NCI-H2107 treated with DMSO at 0.1 percent for 48 hours (cell line): ENCODE measurements around the gene IL10RB.
"Not testable (repeated sequence)": the region's sequence is repeated elsewhere in the genome, so short reads cannot be mapped to it uniquely, and the experiment has no call there.

Experiments used
- DNase-seq: peaks from one replicate; lab custom pipeline; 2025; ENCODE audit not compliant: unreplicated experiment; lab: John Stamatoyannopoulos, UW

The IL10RB gene

DNA sequence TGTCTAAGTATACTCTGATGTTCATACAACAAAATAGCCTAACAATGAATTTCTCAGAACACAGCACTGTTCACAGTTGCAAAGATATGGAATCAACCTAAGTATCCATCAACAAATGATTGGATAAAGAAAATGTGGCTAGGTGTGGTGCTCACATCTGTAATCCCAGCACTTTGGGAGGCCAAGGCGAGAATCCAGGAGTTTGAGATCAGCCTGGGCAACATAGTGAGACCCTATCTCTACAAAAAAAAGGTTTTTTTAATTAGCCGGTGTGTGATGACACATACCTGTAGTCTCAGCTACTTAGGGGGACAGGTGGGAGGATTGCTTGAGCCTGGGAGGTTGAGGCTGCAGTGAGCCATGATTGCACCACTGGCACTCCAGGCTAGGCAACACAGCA is 25.8 kb upstream of the IL10RB start:
- DNase-seq, result no peak

- no peak for DNase-seq
Measured at GRCh38 chr21:33241846-33242245, 24.3 kb upstream of the IL10RB start.

DNA sequence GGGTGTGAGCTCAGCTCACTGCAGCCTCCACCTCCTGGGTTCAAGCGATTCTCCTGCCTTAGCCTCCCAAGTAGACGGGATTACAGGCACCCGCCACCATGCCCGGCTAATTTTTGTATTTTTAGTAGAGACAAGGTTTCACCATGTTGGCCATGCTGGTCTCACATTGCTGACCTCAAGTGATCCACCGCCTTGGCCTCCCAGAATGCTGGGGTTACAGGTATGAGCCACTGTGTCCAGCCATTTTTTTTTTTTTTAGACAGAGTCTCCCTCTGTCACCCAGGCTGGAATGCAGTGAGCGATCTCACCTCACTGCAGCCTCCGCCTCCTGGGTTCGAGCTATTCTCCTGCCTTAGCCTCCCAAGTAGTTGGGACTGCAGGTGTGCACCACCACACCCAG is 23.3 kb upstream of the IL10RB start:
- not testable (repeated sequence) for DNase-seq

- DNase-seq, result no peak
Measured at GRCh38 chr21:33244082-33244778, 21.9 kb upstream of the IL10RB start.

DNA sequence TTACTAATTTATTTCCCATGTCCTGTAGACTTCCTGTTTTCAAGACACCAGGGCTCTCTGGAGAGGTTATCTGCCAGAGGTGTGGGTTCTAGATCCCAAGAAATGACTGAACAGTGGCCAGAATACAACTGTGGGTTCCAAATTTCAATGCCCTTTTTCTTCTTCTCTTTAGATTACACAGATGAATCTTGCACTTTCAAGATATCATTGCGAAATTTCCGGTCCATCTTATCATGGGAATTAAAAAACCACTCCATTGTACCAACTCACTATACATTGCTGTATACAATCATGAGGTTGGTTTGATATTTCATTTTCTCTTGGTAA is 21.4 kb upstream of the IL10RB start:
- DNase-seq, result no peak

GRCh38 chr21:33245289-33245918 is 20.8 kb upstream of the IL10RB start:
- DNase-seq, result no peak

DNA sequence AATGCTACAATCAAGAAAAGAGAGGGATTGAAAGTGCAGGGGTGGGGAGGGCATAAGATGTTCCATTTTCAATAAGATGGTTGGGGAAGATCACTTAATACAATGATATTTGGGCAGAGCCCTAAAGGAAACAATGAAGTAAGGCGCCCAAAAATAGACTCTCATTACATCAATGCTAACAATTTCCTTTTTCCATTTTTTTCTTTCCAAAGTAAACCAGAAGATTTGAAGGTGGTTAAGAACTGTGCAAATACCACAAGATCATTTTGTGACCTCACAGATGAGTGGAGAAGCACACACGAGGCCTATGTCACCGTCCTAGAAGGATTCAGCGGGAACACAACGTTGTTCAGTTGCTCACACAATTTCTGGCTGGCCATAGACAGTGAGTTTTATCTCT is 19.7 kb upstream of the IL10RB start:
- no peak for DNase-seq

GRCh38 chr21:33246963-33247362 is 19.2 kb upstream of the IL10RB start:
- DNase-seq, result no peak

GRCh38 chr21:33247599-33247998 is 18.6 kb upstream of the IL10RB start:
- DNase-seq, result no peak

DNA sequence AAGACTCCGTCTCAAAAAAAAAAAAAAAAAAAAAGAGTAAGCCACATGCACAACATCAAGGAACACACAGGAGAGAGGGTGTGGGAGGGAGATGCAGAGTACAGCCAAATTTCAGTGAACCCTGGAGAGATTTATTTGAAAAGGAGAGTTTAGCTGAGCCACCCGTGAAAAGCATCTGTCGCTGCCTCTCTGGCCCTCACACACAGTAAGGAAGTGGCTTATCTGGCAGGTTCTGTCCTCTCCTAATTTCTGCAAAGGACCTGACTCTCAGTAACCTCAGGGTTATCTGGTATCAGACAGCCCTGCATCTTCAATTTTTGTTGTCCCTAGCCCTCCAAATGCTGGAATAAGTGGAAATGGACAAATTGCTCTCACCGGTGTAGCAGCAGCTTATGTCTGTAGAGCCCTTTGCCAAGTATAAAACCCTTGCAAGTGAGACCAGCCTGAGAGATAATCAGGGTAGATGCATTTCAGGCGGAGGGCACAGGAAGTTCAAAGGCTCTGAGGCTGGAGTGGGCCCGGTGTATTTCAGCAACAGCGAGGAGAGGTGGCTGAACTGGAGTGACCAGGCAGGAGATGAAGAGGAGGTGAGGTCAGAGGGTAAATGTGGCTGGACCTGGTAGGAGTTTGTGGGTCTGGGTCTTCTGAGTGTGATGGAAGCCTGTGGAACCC is 16.7 kb upstream of the IL10RB start:
- DNase-seq, result no peak

- DNase-seq, result no peak
Measured at GRCh38 chr21:33251119-33251518, 15.0 kb upstream of the IL10RB start.

- not testable (repeated sequence) for DNase-seq
Measured at GRCh38 chr21:33253382-33253781, 12.8 kb upstream of the IL10RB start.

- no peak for DNase-seq
Measured at GRCh38 chr21:33254766-33255165, 11.4 kb upstream of the IL10RB start.

- DNase-seq, result no peak
Measured at GRCh38 chr21:33255404-33255803, 10.8 kb upstream of the IL10RB start.

DNA sequence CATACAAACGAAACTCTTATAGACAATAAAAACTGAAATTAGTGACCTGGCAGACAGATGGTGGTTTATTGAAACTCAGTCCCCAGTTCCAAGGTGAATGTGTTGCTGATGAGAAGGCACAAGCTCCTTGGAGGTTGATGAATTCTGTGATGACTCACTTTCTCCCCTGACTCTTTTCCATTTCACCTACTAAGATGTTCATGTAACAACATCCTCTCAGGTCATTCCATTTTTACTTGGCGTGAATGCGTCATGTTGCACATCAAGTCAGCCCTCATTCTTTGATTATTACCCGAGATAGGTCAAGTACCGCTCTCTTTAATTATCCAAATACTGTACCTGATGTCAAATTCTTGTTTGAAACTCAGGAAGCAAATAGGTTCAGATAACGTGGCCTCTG is 10.1 kb upstream of the IL10RB start:
- DNase-seq, result no peak

DNA sequence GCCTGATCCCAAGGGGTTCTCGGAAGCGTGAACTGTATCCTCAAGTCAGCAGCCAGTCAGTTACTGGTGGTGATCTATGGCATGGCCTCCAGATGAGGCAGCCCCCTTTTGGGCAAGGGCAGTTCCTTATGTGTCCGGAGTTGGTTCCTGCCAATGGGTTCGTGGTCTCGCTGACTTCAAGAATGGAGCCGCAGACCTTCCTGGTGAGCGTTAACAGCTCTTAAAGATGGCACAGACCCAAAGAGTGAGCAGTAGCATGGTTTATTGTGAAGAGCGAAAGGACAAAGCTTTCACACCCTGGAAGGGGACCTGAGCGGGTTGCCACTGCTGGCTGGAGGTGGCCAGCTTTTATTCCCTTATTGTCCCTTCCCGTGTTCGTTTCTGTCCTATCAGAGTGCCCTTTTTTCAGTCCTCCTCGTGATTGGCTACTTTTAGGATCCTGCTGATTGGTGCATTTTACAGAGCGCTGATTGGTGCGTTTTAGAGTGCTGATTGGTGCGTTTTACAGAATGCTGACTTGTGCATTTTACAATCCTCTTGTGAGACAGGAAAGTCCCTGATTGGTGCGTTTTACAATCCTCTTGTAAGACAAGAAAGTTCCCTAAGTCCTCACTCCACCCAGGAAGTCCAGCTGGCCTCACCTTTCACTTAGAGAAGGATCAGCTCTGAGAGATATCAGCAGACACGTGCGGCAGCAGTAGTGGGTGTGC is 8.9 kb upstream of the IL10RB start:
- no peak for DNase-seq

DNA sequence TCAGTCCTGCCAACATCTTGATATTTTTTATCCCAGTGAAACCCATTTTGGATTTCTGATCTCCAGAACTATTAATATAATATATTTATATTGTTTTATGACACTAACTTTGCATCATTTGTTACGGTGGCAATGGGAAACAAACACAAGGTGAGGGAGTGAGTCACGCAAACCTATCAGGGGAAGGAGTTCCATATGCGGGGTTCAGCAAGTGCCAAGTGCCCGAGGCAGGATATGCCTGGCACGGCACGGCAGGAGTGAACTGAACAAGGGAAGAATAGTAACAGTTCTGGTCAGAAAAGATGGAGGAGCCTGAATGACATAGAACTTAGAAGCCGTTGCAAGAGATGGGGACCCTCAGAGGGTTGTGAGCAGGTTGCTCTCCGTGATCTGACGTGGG is 7.7 kb upstream of the IL10RB start:
- no peak for DNase-seq

DNA sequence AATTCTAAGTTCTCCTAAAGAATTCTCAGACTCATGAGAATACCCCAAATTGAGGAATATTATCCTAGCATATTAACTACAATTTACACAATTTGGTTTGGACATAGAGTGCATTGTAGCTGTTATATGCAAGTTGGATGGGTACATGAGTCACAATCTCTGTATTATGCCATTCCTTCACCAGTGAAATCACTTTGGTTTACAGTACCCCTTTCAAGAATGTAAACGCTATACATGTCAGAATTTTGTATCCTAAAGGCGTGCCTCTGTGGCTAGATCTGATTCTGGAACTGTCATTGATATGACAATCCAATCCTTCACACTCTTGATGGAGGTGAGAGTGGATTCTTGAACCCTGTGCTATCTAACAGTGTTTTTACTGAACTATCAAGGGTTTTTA is 6.7 kb upstream of the IL10RB start:
- no peak for DNase-seq

- DNase-seq, result no peak
Measured at GRCh38 chr21:33259995-33260394, 6.2 kb upstream of the IL10RB start.

DNA sequence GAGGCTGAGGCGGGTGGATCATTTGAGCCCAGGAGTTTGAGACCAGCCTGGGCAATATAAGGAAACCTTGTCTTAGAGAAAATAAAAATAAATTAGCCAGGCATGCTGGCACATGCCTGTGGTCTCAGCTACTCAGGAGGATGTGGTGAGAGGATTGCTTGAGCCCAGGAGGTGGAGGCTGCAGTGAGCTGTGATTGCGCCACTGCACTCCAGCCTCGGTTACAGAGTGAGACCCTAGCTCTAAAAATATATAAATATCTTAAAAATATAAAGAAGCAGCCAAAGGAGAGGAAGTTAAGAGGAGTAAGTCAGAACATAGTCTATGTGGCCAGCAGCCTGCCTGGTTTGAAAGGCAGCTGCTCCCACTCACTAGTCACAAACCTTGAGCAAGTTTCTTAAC is 4.5 kb upstream of the IL10RB start:
- no peak for DNase-seq

DNA sequence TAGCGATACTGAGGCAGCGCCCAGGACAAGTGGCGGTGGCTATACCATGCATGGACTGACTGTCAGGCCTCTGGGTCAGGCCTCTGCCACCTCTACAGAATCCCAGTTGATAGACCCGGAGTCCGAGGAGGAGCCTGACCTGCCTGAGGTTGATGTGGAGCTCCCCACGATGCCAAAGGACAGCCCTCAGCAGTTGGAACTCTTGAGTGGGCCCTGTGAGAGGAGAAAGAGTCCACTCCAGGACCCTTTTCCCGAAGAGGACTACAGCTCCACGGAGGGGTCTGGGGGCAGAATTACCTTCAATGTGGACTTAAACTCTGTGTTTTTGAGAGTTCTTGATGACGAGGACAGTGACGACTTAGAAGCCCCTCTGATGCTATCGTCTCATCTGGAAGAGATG is 3.2 kb upstream of the IL10RB start:
- DNase-seq, result no peak

GRCh38 chr21:33264561-33264960 is 1.6 kb upstream of the IL10RB start:
- DNase-seq, result no peak
